Measurements from ENCODE around the gene DHX35.

DNA sequence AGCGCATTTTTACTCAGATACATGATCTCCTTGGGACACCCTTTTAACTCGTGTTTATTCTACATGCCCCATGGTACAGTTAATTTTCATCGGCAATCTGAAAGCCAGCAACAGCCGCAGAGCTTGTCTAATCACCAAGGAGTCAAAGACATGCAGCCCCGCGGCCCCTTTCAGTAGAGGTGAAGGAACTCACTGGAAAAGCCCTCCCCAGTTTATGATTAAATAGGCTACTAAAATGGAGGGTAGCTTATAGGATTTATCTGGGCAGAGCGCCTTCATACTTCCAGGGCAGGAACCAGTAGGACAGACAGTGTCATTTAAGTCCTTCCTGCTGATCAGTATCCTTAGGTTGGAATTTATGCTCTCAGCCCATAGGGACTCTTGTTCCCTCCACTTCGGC, 83.5 kb downstream of the DHX35 start:
- TF ChIP-seq, protein P1, sequence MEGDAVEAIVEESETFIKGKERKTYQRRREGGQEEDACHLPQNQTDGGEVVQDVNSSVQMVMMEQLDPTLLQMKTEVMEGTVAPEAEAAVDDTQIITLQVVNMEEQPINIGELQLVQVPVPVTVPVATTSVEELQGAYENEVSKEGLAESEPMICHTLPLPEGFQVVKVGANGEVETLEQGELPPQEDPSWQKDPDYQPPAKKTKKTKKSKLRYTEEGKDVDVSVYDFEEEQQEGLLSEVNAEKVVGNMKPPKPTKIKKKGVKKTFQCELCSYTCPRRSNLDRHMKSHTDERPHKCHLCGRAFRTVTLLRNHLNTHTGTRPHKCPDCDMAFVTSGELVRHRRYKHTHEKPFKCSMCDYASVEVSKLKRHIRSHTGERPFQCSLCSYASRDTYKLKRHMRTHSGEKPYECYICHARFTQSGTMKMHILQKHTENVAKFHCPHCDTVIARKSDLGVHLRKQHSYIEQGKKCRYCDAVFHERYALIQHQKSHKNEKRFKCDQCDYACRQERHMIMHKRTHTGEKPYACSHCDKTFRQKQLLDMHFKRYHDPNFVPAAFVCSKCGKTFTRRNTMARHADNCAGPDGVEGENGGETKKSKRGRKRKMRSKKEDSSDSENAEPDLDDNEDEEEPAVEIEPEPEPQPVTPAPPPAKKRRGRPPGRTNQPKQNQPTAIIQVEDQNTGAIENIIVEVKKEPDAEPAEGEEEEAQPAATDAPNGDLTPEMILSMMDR (IDR thresholded peaks at IDR 0.05), result no peak
- no peak for TF ChIP-seq POLR2A (IDR thresholded peaks at IDR 0.05)
